Measurements from ENCODE around the gene MEGF11. TPM values are rescaled to one million over a fixed set of nuclear protein-coding genes. Genes with fewer than 3 reads are reported as not detected.

The MEGF11 gene
- total RNA-seq, 1 donor from 2014 or later, result 0.60 TPM

- no peaks in the 10 kb centered on the region for H3K27me3 Mint-ChIP-seq
- no peak for DNase-seq (ENCODE audit: low spot score, unreplicated experiment)
- H3K36me3 Mint-ChIP-seq (ENCODE audit: insufficient read depth), result peaks cover 18% of the 10 kb centered on the region
- H3K4me1 Mint-ChIP-seq (ENCODE audit: low read depth), result peaks cover 11% of the 10 kb centered on the region
- no peak overlapping the region for H3K4me3 Mint-ChIP-seq (ENCODE audit: low read depth)
- no peak for TF ChIP-seq CTCF (IDR thresholded peaks at IDR 0.05; ENCODE audit: unreplicated experiment)
- H3K9me3 Mint-ChIP-seq (ENCODE audit: low read depth), result no peaks in the 10 kb centered on the region
- H3K27ac Mint-ChIP-seq, result no peak overlapping the region
Observed at GRCh38 chr15:65903296-65904073, 350.1 kb downstream of the MEGF11 start.

- Mint-ChIP-seq H3K36me3 (ENCODE audit: insufficient read depth) (peaks cover 19% of the 10 kb centered on the region), H3K4me3 (ENCODE audit: low read depth) (no peak overlapping the region)
Observed at GRCh38 chr15:65902373-65902772, 351.2 kb downstream of the MEGF11 start.

GRCh38 chr15:65901836-65902235 is 351.7 kb downstream of the MEGF11 start:
- Mint-ChIP-seq H3K27ac (no peak overlapping the region), H3K36me3 (ENCODE audit: insufficient read depth) (peaks cover 18% of the 10 kb centered on the region), H3K4me3 (ENCODE audit: low read depth) (no peak overlapping the region), H3K27me3 (no peaks in the 10 kb centered on the region), H3K9me3 (ENCODE audit: low read depth) (no peaks in the 10 kb centered on the region), H3K4me1 (ENCODE audit: low read depth) (peaks cover 11% of the 10 kb centered on the region)
- no peak for TF ChIP-seq CTCF (IDR thresholded peaks at IDR 0.05; ENCODE audit: unreplicated experiment)
- DNase-seq (ENCODE audit: low spot score, unreplicated experiment), result no peak

More at GRCh38 chr15:65902373-65902772, 351.2 kb downstream of the MEGF11 start:
- Mint-ChIP-seq H3K9me3 (ENCODE audit: low read depth) (no peaks in the 10 kb centered on the region), H3K27me3 (no peaks in the 10 kb centered on the region), H3K4me1 (ENCODE audit: low read depth) (peaks cover 11% of the 10 kb centered on the region), H3K27ac (no peak overlapping the region)
- no peak for DNase-seq (ENCODE audit: low spot score, unreplicated experiment)
- no peak for TF ChIP-seq CTCF (IDR thresholded peaks at IDR 0.05; ENCODE audit: unreplicated experiment)

- no peak for TF ChIP-seq CTCF (IDR thresholded peaks at IDR 0.05; ENCODE audit: unreplicated experiment)
- Mint-ChIP-seq H3K36me3 (ENCODE audit: insufficient read depth) (peaks cover 20% of the 10 kb centered on the region), H3K27me3 (no peaks in the 10 kb centered on the region), H3K4me1 (ENCODE audit: low read depth) (peaks cover 8% of the 10 kb centered on the region), H3K9me3 (ENCODE audit: low read depth) (no peaks in the 10 kb centered on the region), H3K4me3 (ENCODE audit: low read depth) (no peak overlapping the region), H3K27ac (no peak overlapping the region)
- no peak for DNase-seq (ENCODE audit: low spot score, unreplicated experiment)
Observed at GRCh38 chr15:65901336-65901735, 352.2 kb downstream of the MEGF11 start.

- DNase-seq (ENCODE audit: low spot score, unreplicated experiment), result no peak
- H3K27ac Mint-ChIP-seq, result no peak overlapping the region
Observed at GRCh38 chr15:65900488-65900887, 353.1 kb downstream of the MEGF11 start.

More at GRCh38 chr15:65900488-65900887, 353.1 kb downstream of the MEGF11 start:
- Mint-ChIP-seq H3K4me3 (ENCODE audit: low read depth) (no peak overlapping the region), H3K4me1 (ENCODE audit: low read depth) (peaks cover 2% of the 10 kb centered on the region), H3K27me3 (no peaks in the 10 kb centered on the region), H3K9me3 (ENCODE audit: low read depth) (no peaks in the 10 kb centered on the region), H3K36me3 (ENCODE audit: insufficient read depth) (peaks cover 18% of the 10 kb centered on the region)
- no peak for TF ChIP-seq CTCF (IDR thresholded peaks at IDR 0.05; ENCODE audit: unreplicated experiment)
